K562 (cell line): Measurements from ENCODE around the gene CSAD. TPM values are rescaled to one million over a fixed set of nuclear protein-coding genes. Genes with fewer than 3 reads are reported as not detected.
A peak's percentile ranks its signal among the peaks of the same experiment; 100 is the strongest.

Experiments
- ATAC-seq: fragments of 200-7000 bp; cut with Tn5 transposase; 3 replicates; pipeline ENCODE4 v1.9.1; 2020; ENCODE audit warnings: moderate library complexity
- BruUV-seq: library from RNA; stranded (reverse); fragments of 400-500 nt; replicated peaks from 2 replicates; lab custom pipeline; 2021; lab: Mats Ljungman, UMichigan
- CTCF ChIA-PET: fragments of 300-600 bp; formaldehyde crosslinking; extraction: SDS; loops from one replicate; lab custom pipeline; 2021; ENCODE audit warnings: low intra/inter-chr PET ratio; lab: Yijun Ruan, JAX
- POLR2A ChIA-PET: fragments of 300-600, 350-650 bp; sonication (Branson Sonifier 250); formaldehyde crosslinking; extraction: SDS; loops from one replicate; lab custom pipeline; 2021; ENCODE audit warnings: antibody characterized with exemption, inconsistent platforms; lab: Yijun Ruan, JAX
- DNase-seq, 4 experiments: peaks; one replicate each; pipeline versions ENCODE4 v3.0.0 to v3.0.0-alpha.2; 2011 to 2018; ENCODE audit warnings: low spot score in 3 of 4, mixed read lengths in 3 of 4; ENCODE audit errors: extremely low read depth in 1 of 4
- FAIRE-seq: peaks from 2 replicates; lab custom pipeline; 2011; peaks lifted over from hg19 to GRCh38; lab: Jason Lieb, UNC
- H2AFZ ChIP-seq: 2 replicates; pipeline ENCODE4 v1.6.0; 2011; ENCODE audit warnings: low read depth, low read length, control low read depth, inconsistent platforms
- H3K27ac ChIP-seq: fragments of 200-600 bp; 3 replicates; pipeline ENCODE4 v1.8.0; 2011; ENCODE audit warnings: low read depth, mild to moderate bottlenecking, control low read depth, inconsistent platforms, low read length, moderate library complexity, mixed read lengths; ENCODE audit errors: extremely low read depth
- H3K27me3 ChIP-seq, 2 experiments: fragments of 300-600 bp in 1 of 2; 2 replicates in 1 of 2; 3 replicates in 1 of 2; pipeline versions ENCODE4 v1.6.0 to v1.8.0; 2011; ENCODE audit warnings: inconsistent platforms in 2 of 2, low read length in 2 of 2, mild to moderate bottlenecking in 1 of 2, mixed read lengths in 1 of 2, moderate library complexity in 1 of 2; ENCODE audit not compliant: control insufficient read depth in 2 of 2, insufficient read depth in 2 of 2
- H3K36me3 ChIP-seq: fragments of 300-600 bp; 3 replicates; pipeline ENCODE4 v1.8.0; 2011; ENCODE audit warnings: mild to moderate bottlenecking, low read length, inconsistent platforms; ENCODE audit not compliant: control insufficient read depth, insufficient read depth
- H3K4me1 ChIP-seq, 2 experiments: fragments of 200-600 bp in 1 of 2; replicated peaks in 1 of 2; 2 replicates in 1 of 2; 3 replicates in 1 of 2; pipeline versions ENCODE4 v1.5.1 to v1.8.0; 2011; ENCODE audit warnings: inconsistent platforms in 2 of 2, low read length in 2 of 2, mild to moderate bottlenecking in 1 of 2, mixed read lengths in 1 of 2, moderate library complexity in 1 of 2; ENCODE audit not compliant: control insufficient read depth in 2 of 2, insufficient read depth in 2 of 2
- H3K4me2 ChIP-seq: 2 replicates; pipeline ENCODE4 v1.6.1; 2011; ENCODE audit warnings: low read length, control low read depth, inconsistent platforms, mixed read lengths; ENCODE audit not compliant: insufficient read depth
- H3K4me3 ChIP-seq: fragments of 200-600 bp; sonication (generic), shearing (Covaris generic); 2 replicates; pipeline ENCODE4 v1.5.1; 2016; ENCODE audit warnings: control low read depth, inconsistent platforms
- H3K79me2 ChIP-seq: fragments of 200-600 bp; 3 replicates; pipeline ENCODE4 v1.8.0; 2011; ENCODE audit warnings: low read length, inconsistent platforms; ENCODE audit not compliant: control insufficient read depth, insufficient read depth
- H3K9ac ChIP-seq, 2 experiments: 2 replicates each; pipeline versions ENCODE4 v1.6.0 to v1.6.1; 2011; ENCODE audit warnings: low read depth in 2 of 2, low read length in 2 of 2, control low read depth in 1 of 2, inconsistent platforms in 1 of 2, mild to moderate bottlenecking in 1 of 2, mixed read lengths in 1 of 2; ENCODE audit not compliant: insufficient read depth in 1 of 2
- H3K9me1 ChIP-seq: one replicate; pipeline ENCODE4 v1.6.0; 2011; ENCODE audit warnings: inconsistent platforms, mild to moderate bottlenecking, low read length, moderate library complexity; ENCODE audit not compliant: control insufficient read depth, insufficient read depth
- H3K9me3 ChIP-seq: replicated peaks from 2 replicates; pipeline ENCODE4 v1.5.1; 2011; ENCODE audit warnings: low read depth, low read length, inconsistent platforms; ENCODE audit not compliant: control insufficient read depth, insufficient read depth
- H4K20me1 ChIP-seq: replicated peaks from 2 replicates; pipeline ENCODE4 v1.6.1; 2011; ENCODE audit warnings: low read length, inconsistent platforms, mixed read lengths; ENCODE audit not compliant: control insufficient read depth, insufficient read depth
- ATF7 ChIP-seq: fragments of 450-650 bp; IDR thresholded peaks from 2 replicates; pipeline ENCODE4 v1.7.1; 2014; ENCODE audit warnings: mild to moderate bottlenecking, moderate library complexity
- CHD4 ChIP-seq: fragments of 200-600 bp; sonication (generic); IDR thresholded peaks from 3 replicates; pipeline ENCODE4 v1.6.1; 2012; ENCODE audit warnings: low read depth, mild to moderate bottlenecking, mixed read lengths, low read length, inconsistent platforms; ENCODE audit not compliant: insufficient read depth, insufficient replicate concordance, poor library complexity, severe bottlenecking
- ELF1 ChIP-seq: fragments of 200-800 bp; sonication (Bioruptor generic); IDR thresholded peaks from 2 replicates; pipeline ENCODE4 v1.6.1; 2016; ENCODE audit warnings: missing genetic modification characterization, missing compliant biosample characterization
- KAT8 ChIP-seq: fragments of 450-650 bp; IDR thresholded peaks from 2 replicates; pipeline ENCODE4 v1.6.1; 2016; ENCODE audit warnings: low read depth, mild to moderate bottlenecking
- MIER1 ChIP-seq: fragments of 450-650 bp; IDR thresholded peaks from 2 replicates; pipeline ENCODE4 v1.6.1; 2016; ENCODE audit warnings: antibody characterized with exemption, mild to moderate bottlenecking, low read depth
- NFE2L1 ChIP-seq: fragments of 450-650 bp; IDR thresholded peaks from 2 replicates; pipeline ENCODE4 v1.6.1; 2016; ENCODE audit warnings: missing genetic modification characterization, low read depth, mild to moderate bottlenecking, missing compliant biosample characterization, moderate library complexity, borderline replicate concordance
- NR3C1 ChIP-seq: sonication (generic); formaldehyde crosslinking; IDR thresholded peaks from 2 replicates; pipeline ENCODE4 v1.8.1; 2022; ENCODE audit warnings: missing genetic modification reagents
- SRSF1 ChIP-seq: fragments of 200-400 bp; formaldehyde crosslinking; IDR thresholded peaks from 2 replicates; pipeline ENCODE4 v1.6.1; 2017; ENCODE audit warnings: mild to moderate bottlenecking, low read depth, low read length, moderate library complexity
- ZNF589 ChIP-seq: fragments of 200-800 bp; sonication (Bioruptor generic); IDR thresholded peaks from 2 replicates; pipeline ENCODE4 v1.6.1; 2016; ENCODE audit warnings: low read depth, missing genetic modification characterization, missing compliant biosample characterization
- WGBS: fragments of 100-300 bp; shearing (Covaris generic); methylation state at CpG from one replicate; pipeline ENCODE4 v1.1.6; 2016; ENCODE audit warnings: low coverage, mixed read lengths; ENCODE audit not compliant: insufficient coverage; ENCODE audit errors: missing lambda C conversion rate; 5-methylcytosine and 5-hydroxymethylcytosine counted together
- in situ Hi-C: fragments of 300-500 bp; cut with MboI; formaldehyde crosslinking; loops from 4 replicates; pipeline ENCODE4 v1.15.0; 2018; ENCODE audit warnings: inconsistent platforms, mixed read lengths
- intact Hi-C: fragments of 100-400 bp; cut with micrococcal nuclease; formaldehyde crosslinking; loops from 2 replicates; pipeline ENCODE4 v1.14.2; 2022
- polyA plus RNA-seq, 8 experiments: library from polyadenylated mRNA; depleted of rRNA in 4 of 8; stranded (reverse) in 5 of 8; unstranded in 3 of 8; fragments of >200 nt; fragmentation: Nextera tagmentation in 2 of 8; fragmentation: Illumina TruSeq in 1 of 8; extraction: Ambion mirVana in 2 of 8; extraction: Trizol in 1 of 8; gene quantifications; 2 replicates each; pipeline versions ENCODE4 v1.2.1 to v1.2.3, GENCODE V29; 2011 to 2014; ENCODE audit warnings: inconsistent platforms in 1 of 8, missing spikeins in 1 of 8
- total RNA-seq, 7 experiments: library from RNA; depleted of rRNA in 6 of 7; stranded (reverse); fragments of >200 nt in 6 of 7; fragmentation: Illumina TruSeq in 2 of 7; extraction: Trizol in 2 of 7; gene quantifications; 2 replicates each; pipeline versions ENCODE4 v1.2.1 to v1.2.3, GENCODE V29; 2011 to 2021; ENCODE audit warnings: low replicate concordance in 1 of 7
- TF ChIP-seq, protein P1 (sequence below): fragments of 250-450 bp; sonication (Bioruptor Pico); IDR thresholded peaks from 2 replicates; pipeline ENCODE4 v1.4.0; 2020; ENCODE audit warnings: mild to moderate bottlenecking, moderate library complexity
- TF ChIP-seq, protein P2 (sequence below), 2 experiments: fragments of 450-650 bp in 1 of 2; sonication (generic) in 1 of 2; formaldehyde crosslinking in 1 of 2; IDR thresholded peaks in 1 of 2; conservative IDR thresholded peaks in 1 of 2; 2 replicates each; pipeline versions ENCODE4 v1.6.1 to v1.8.1; 2016 to 2023; ENCODE audit warnings: mild to moderate bottlenecking in 2 of 2, moderate library complexity in 2 of 2, inconsistent platforms in 1 of 2, missing genetic modification reagents in 1 of 2

CSAD gene
- total and polyA plus RNA-seq, 9 of the 15 experiments (the other 6 are each of a cell fraction or from before 2014, with no cell fraction given): 1.8 to 19.6 (median 8.1) TPM

DNA sequence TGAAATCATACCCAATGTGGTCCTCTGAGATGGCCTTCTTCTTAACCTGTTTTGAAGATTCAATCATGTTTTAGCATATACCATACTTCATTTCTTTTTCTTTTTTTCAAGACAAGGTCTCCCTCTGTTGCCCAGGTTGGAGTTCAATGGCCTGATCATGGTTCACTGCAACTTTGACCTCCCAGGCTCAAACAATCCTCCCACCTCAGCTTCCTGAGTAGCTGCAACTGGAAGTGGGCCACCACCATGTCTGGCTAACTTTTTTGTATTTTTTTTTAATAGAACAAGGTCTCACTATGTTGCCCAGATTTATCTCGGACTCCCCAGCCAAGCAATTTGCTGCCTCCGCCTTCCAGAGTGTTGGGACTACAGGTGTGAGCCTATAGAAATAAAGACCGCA is 47.0 kb downstream of the CSAD start:
- FAIRE-seq (no peak), ATAC-seq (no peak), DNase-seq (no peak)
- no peak overlapping the region for H2AFZ ChIP-seq
- no peaks in the 10 kb centered on the region for H3K36me3 ChIP-seq
- no peak overlapping the region for H3K4me3 ChIP-seq
- H3K9me3 ChIP-seq: peaks cover 3% of the 10 kb centered on the region; the same call in 1 of the 2 replicates
- TF ChIP-seq SRSF1 (no peak), MIER1 (no peak)
- POLR2A ChIA-PET: no interaction called here
- CTCF ChIA-PET: no interaction called here
- no peak overlapping the region for H3K4me2 ChIP-seq
- H4K20me1 ChIP-seq: no peaks in the 10 kb centered on the region
- in situ Hi-C loops: no loop called here
- H3K4me1 ChIP-seq: no peaks in the 10 kb centered on the region; a peak in 1 of 5 replicates
- no TSS peak for BruUV-seq
- peaks cover 5 to 6% of the 10 kb centered on the region in 2 experiments; a peak in 4 of 5 replicates for H3K27me3 ChIP-seq
- no peaks in the 10 kb centered on the region for H3K9me1 ChIP-seq
- no peak overlapping the region for H3K9ac ChIP-seq
- H3K79me2 ChIP-seq: no peaks in the 10 kb centered on the region
- WGBS: 66% methylated on average over 3 of the region's 3 CpGs
- H3K27ac ChIP-seq: no peak overlapping the region
- intact Hi-C loops: no loop called here

DNA sequence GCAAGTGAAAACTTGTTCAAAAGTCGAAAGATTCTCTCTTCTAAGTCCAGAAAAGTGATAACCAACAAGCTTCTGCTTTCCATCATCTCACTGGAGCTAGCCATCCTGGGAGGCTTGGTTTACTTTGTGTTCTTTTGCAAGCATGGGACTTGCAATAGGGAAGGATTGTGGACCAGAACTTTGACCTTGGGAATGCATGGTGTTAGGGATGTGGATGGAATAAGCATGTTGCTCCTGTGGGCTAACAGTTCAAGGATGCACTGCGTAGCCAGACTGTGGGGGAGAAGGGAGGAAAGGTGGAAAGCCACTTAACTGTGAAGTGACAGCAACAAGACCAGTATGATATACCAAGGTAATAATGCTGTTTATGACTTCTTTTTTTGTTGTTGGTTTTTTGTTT is 48.9 kb downstream of the CSAD start:
- Histone ChIP-seq H3K9me3 (0 out of 2 replicates have a peak, but pooled peaks cover 3% of the 10 kb centered on the region), H3K9me1 (no peaks in the 10 kb centered on the region), H3K4me2 (no peak overlapping the region), H3K9ac (no peak overlapping the region), H3K36me3 (no peaks in the 10 kb centered on the region), H2AFZ (peak overlapping the region; percentile 32; the same call in 1 of the 2 replicates), H3K27me3 (peaks cover 8 to 13% of the 10 kb centered on the region in 2 experiments), H3K4me1 (no peaks in the 10 kb centered on the region; a peak in 1 of 5 replicates), H4K20me1 (no peaks in the 10 kb centered on the region), H3K27ac (no peak overlapping the region), H3K79me2 (no peaks in the 10 kb centered on the region), H3K4me3 (no peak overlapping the region)
- POLR2A ChIA-PET: interaction anchor here (0.6 kb wide), 1 partner anchor 115 kb away, joined by 3 read pairs; no protein-coding TSS in a partner anchor
- ATAC-seq (no peak), DNase-seq (no peak), FAIRE-seq (no peak)
- intact Hi-C loops (no loop called here), in situ Hi-C loops (no loop called here)
- CTCF ChIA-PET: no interaction called here
- 31% methylated on average over 2 of the region's 2 CpGs for WGBS
- no TSS peak for BruUV-seq
- no peak for TF ChIP-seq NFE2L1 (tag)
- no peak for TF ChIP-seq ELF1 (tag)
- no peak for TF ChIP-seq CHD4
- no peak for TF ChIP-seq NR3C1
- TF ChIP-seq, protein P1, sequence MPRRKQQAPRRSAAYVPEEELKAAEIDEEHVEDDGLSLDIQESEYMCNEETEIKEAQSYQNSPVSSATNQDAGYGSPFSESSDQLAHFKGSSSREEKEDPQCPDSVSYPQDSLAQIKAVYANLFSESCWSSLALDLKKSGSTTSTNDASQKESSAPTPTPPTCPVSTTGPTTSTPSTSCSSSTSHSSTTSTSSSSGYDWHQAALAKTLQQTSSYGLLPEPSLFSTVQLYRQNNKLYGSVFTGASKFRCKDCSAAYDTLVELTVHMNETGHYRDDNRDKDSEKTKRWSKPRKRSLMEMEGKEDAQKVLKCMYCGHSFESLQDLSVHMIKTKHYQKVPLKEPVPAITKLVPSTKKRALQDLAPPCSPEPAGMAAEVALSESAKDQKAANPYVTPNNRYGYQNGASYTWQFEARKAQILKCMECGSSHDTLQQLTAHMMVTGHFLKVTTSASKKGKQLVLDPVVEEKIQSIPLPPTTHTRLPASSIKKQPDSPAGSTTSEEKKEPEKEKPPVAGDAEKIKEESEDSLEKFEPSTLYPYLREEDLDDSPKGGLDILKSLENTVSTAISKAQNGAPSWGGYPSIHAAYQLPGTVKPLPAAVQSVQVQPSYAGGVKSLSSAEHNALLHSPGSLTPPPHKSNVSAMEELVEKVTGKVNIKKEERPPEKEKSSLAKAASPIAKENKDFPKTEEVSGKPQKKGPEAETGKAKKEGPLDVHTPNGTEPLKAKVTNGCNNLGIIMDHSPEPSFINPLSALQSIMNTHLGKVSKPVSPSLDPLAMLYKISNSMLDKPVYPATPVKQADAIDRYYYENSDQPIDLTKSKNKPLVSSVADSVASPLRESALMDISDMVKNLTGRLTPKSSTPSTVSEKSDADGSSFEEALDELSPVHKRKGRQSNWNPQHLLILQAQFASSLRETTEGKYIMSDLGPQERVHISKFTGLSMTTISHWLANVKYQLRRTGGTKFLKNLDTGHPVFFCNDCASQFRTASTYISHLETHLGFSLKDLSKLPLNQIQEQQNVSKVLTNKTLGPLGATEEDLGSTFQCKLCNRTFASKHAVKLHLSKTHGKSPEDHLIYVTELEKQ (CRISPR knock-in tag): no peak
- TF ChIP-seq KAT8: no peak
- no peak for TF ChIP-seq ZNF589 (CRISPR knock-in tag)
- TF ChIP-seq, protein P2, sequence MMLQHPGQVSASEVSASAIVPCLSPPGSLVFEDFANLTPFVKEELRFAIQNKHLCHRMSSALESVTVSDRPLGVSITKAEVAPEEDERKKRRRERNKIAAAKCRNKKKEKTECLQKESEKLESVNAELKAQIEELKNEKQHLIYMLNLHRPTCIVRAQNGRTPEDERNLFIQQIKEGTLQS (IDR thresholded peaks at IDR 0.05): no peak
- TF ChIP-seq, protein P2 (CRISPR knock-in tag; conservative IDR thresholded peaks at IDR 0.05): no peak
- no peak for TF ChIP-seq ATF7
